A549 (cell line): ENCODE data around the gene MYLK. TPM values are rescaled to one million over a fixed set of nuclear protein-coding genes. Genes with fewer than 3 reads are reported as not detected.

Source experiments
- ATAC-seq, 2 experiments: fragments of 200-7000 bp in 1 of 2; fragments of >200 bp in 1 of 2; cut with Nextera tagmentation in 1 of 2; cut with Tn5 transposase in 1 of 2; 3 replicates each; pipeline versions ENCODE4 v1.8.0 to v1.9.1; 2018 to 2020; ENCODE audit warnings: mild to moderate bottlenecking in 1 of 2, moderate library complexity in 1 of 2
- CTCF ChIA-PET: fragments of 300-600 bp; sonication (Branson Sonifier 250); formaldehyde crosslinking; extraction: SDS; loops from one replicate; lab custom pipeline; 2021; ENCODE audit warnings: antibody characterized with exemption, inconsistent platforms; lab: Yijun Ruan, JAX
- POLR2A ChIA-PET: fragments of 350-600 bp; formaldehyde crosslinking; extraction: SDS; loops from one replicate; lab custom pipeline; 2021; ENCODE audit warnings: antibody characterized with exemption, inconsistent platforms; lab: Yijun Ruan, JAX
- DNase-seq, 2 experiments: peaks; one replicate each; pipeline versions ENCODE4 v3.0.0 to v3.0.0-alpha.2; 2011 to 2016; ENCODE audit warnings: low read depth in 1 of 2, low spot score in 1 of 2
- FAIRE-seq: peaks from 2 replicates; lab custom pipeline; 2011; peaks lifted over from hg19 to GRCh38; lab: Jason Lieb, UNC
- H3K27ac ChIP-seq, 2 experiments: fragments of >200 bp; sonication (Bioruptor Twin); formaldehyde crosslinking; 3 replicates each; pipeline ENCODE4 v1.5.1; 2016 to 2017
- H3K4me1 ChIP-seq: fragments of >200 bp; sonication (Bioruptor Twin); formaldehyde crosslinking; 3 replicates; pipeline ENCODE4 v1.6.1; 2016
- H3K4me2 ChIP-seq: fragments of >200 bp; sonication (Bioruptor Twin); formaldehyde crosslinking; 3 replicates; pipeline ENCODE4 v1.6.1; 2016
- H3K4me3 ChIP-seq: fragments of >200 bp; sonication (Bioruptor Twin); formaldehyde crosslinking; 3 replicates; pipeline ENCODE4 v1.5.1; 2016
- H3K9me3 ChIP-seq: fragments of >200 bp; sonication (Bioruptor Twin); formaldehyde crosslinking; 3 replicates; pipeline ENCODE4 v1.6.1; 2016
- ATOH8 ChIP-seq: fragments of 250-450 bp; sonication (Bioruptor Pico); IDR thresholded peaks from 2 replicates; pipeline ENCODE4 v1.5.0; 2020; ENCODE audit warnings: low read depth, mild to moderate bottlenecking, moderate library complexity
- BCL3 ChIP-seq: fragments of >200 bp; sonication (Bioruptor Twin); formaldehyde crosslinking; IDR thresholded peaks from 3 replicates; pipeline ENCODE4 v1.6.1; 2016
- CBX2 ChIP-seq: fragments of 200-600 bp; sonication (generic); IDR thresholded peaks from 2 replicates; pipeline ENCODE4 v1.6.1; 2016; ENCODE audit warnings: low read depth, mild to moderate bottlenecking, borderline replicate concordance
- CBX8 ChIP-seq: fragments of 200-600 bp; sonication (generic); IDR thresholded peaks from 2 replicates; pipeline ENCODE4 v1.6.1; 2016
- CHD4 ChIP-seq: fragments of 200-600 bp; sonication (generic); IDR thresholded peaks from 2 replicates; pipeline ENCODE4 v1.6.1; 2016; ENCODE audit warnings: antibody characterized with exemption, mild to moderate bottlenecking, borderline replicate concordance
- E2F6 ChIP-seq: IDR thresholded peaks from 2 replicates; pipeline ENCODE4 v1.6.1; 2012; ENCODE audit warnings: low read depth, borderline replicate concordance
- EHMT2 ChIP-seq: fragments of 200-600 bp; sonication (generic); IDR thresholded peaks from 2 replicates; pipeline ENCODE4 v1.6.1; 2016; ENCODE audit warnings: antibody characterized with exemption, low read depth, mild to moderate bottlenecking, moderate library complexity
- ESRRA ChIP-seq: fragments of 150-350 bp; IDR thresholded peaks from 2 replicates; pipeline ENCODE4 v1.6.1; 2014; ENCODE audit warnings: mild to moderate bottlenecking, low read length, borderline replicate concordance
- FOSL2 ChIP-seq, 2 experiments: fragments of 450-650 bp in 1 of 2; fragments of >200 bp in 1 of 2; sonication (Bioruptor Twin) in 1 of 2; formaldehyde crosslinking; IDR thresholded peaks; 2 replicates each; pipeline versions ENCODE4 v1.5.0 to v1.6.1; 2016 to 2020; ENCODE audit warnings: mild to moderate bottlenecking in 1 of 2, moderate library complexity in 1 of 2
- GATA3 ChIP-seq: IDR thresholded peaks from 2 replicates; pipeline ENCODE4 v1.6.1; 2012; ENCODE audit warnings: borderline replicate concordance
- MAFK ChIP-seq: fragments of 450-650 bp; IDR thresholded peaks from 2 replicates; pipeline ENCODE4 v1.6.1; 2014; ENCODE audit not compliant: partially characterized antibody
- MYC ChIP-seq: IDR thresholded peaks from 2 replicates; pipeline ENCODE4 v1.6.1; 2012; ENCODE audit warnings: mild to moderate bottlenecking, inconsistent platforms, low read length, improper control_type of control experiment, borderline replicate concordance
- NPAS2 ChIP-seq: fragments of 250-450 bp; sonication (Bioruptor Pico); IDR thresholded peaks from 2 replicates; pipeline ENCODE4 v1.8.0; 2022; ENCODE audit warnings: mild to moderate bottlenecking, moderate library complexity, borderline replicate concordance
- NR3C1 ChIP-seq: fragments of >200 bp; sonication (Bioruptor Twin); formaldehyde crosslinking; IDR thresholded peaks from 3 replicates; pipeline ENCODE4 v1.6.1; 2017
- RAD21 ChIP-seq, 2 experiments: fragments of >200 bp in 1 of 2; sonication (Bioruptor Twin) in 1 of 2; formaldehyde crosslinking in 1 of 2; IDR thresholded peaks in 1 of 2; conservative IDR thresholded peaks in 1 of 2; 2 replicates in 1 of 2; 3 replicates in 1 of 2; pipeline ENCODE4 v1.6.1; 2012 to 2018; ENCODE audit warnings: inconsistent platforms in 1 of 2
- RARB ChIP-seq: fragments of 250-450 bp; sonication (Bioruptor Pico); IDR thresholded peaks from 2 replicates; pipeline ENCODE4 v1.8.0; 2021; ENCODE audit warnings: mild to moderate bottlenecking, moderate library complexity
- RNF2 ChIP-seq: fragments of 200-600 bp; sonication (generic); IDR thresholded peaks from 2 replicates; pipeline ENCODE4 v1.6.1; 2016; ENCODE audit warnings: low read depth, mild to moderate bottlenecking, antibody characterized with exemption, moderate library complexity, borderline replicate concordance
- ZC3H11A ChIP-seq: fragments of 450-650 bp; IDR thresholded peaks from 2 replicates; pipeline ENCODE4 v1.6.1; 2014; ENCODE audit warnings: antibody characterized with exemption, mild to moderate bottlenecking
- ZFP36 ChIP-seq: fragments of 450-650 bp; IDR thresholded peaks from 2 replicates; pipeline ENCODE4 v1.6.1; 2014; ENCODE audit warnings: borderline replicate concordance; ENCODE audit not compliant: partially characterized antibody
- ZNF302 ChIP-seq: fragments of 250-450 bp; sonication (Bioruptor Pico); IDR thresholded peaks from 2 replicates; pipeline ENCODE4 v1.9.0; 2021; ENCODE audit warnings: inconsistent platforms, mild to moderate bottlenecking, moderate library complexity
- ZSCAN20 ChIP-seq: fragments of 250-450 bp; sonication (Bioruptor Pico); IDR thresholded peaks from 2 replicates; pipeline ENCODE4 v1.8.0; 2022; ENCODE audit warnings: mild to moderate bottlenecking, moderate library complexity
- WGBS: methylation state at CpG from one replicate; pipeline ENCODE4 v1.1.6; 2017; ENCODE audit errors: missing lambda C conversion rate; 5-methylcytosine and 5-hydroxymethylcytosine counted together
- polyA plus RNA-seq, 4 experiments: library from polyadenylated mRNA; depleted of rRNA in 3 of 4; stranded (reverse); fragments of >200 nt; fragmentation: RNase III in 1 of 4; extraction: RNeasy Plus Mini Kit Qiagen cat#74134 plus additional on column Dnase treatment in 1 of 4; gene quantifications; 2 replicates in 3 of 4; 3 replicates in 1 of 4; pipeline ENCODE4 v1.2.3, GENCODE V29; 2011 to 2017
- TF ChIP-seq, protein P1 (sequence below): IDR thresholded peaks from 2 replicates; pipeline ENCODE4 v1.6.1; 2012
- TF ChIP-seq, protein P2 (sequence below): fragments of 250-450 bp; sonication (Bioruptor Pico); IDR thresholded peaks from 2 replicates; pipeline ENCODE4 v1.5.0; 2021; ENCODE audit warnings: mild to moderate bottlenecking, moderate library complexity, borderline replicate concordance

The MYLK gene
- polyA plus RNA-seq, 2 of the 4 experiments (the other 2 are of a cell fraction): 16.9 to 17.4 TPM

DNA sequence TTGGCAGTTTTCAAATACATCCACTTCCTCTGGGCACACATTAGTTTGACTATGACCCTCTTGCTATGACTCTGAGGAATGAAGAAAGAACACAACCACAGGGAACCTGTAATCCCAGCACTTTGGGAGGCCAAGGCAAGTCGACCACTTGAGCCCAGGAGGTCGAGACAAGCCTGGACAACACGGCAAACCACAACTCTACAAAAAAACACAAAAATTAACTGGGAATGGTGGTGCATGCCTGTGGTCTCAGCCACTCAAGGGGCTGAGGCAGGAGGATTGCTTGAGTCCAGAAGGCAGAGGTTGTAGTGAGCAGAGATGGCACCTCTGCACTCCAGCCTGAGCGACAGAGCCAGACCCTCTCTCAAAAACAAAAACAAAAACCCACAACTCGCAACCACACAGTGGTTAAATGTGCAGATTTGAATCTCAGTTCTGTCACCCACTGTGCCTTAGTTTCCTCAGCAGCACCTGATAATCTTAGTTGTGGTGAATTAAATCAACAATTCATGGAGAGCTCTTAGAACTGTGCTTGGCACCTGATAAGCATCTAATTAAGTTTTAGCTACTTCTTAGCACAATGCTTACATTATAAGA is 65.7 kb downstream of the MYLK start:
- TF ChIP-seq MYC: no peak
- TF ChIP-seq CBX8: no peak
- no peak for TF ChIP-seq ESRRA
- TF ChIP-seq FOSL2 (IDR thresholded peaks at IDR 0.05): no peak
- no peak for TF ChIP-seq FOSL2 (CRISPR knock-in tag; IDR thresholded peaks at IDR 0.05)
- no peak for TF ChIP-seq NPAS2 (CRISPR knock-in tag)
- no peak for TF ChIP-seq ZNF302 (CRISPR knock-in tag)
- no peak for TF ChIP-seq ZSCAN20 (CRISPR knock-in tag)
- no peak for TF ChIP-seq ZC3H11A
- TF ChIP-seq EHMT2: no peak
- TF ChIP-seq RAD21 (conservative IDR thresholded peaks at IDR 0.05 in 1 of 2, IDR thresholded peaks at IDR 0.05 in 1 of 2): no peak
- TF ChIP-seq, protein P1, sequence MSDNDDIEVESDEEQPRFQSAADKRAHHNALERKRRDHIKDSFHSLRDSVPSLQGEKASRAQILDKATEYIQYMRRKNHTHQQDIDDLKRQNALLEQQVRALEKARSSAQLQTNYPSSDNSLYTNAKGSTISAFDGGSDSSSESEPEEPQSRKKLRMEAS: no peak
- TF ChIP-seq, protein P2, sequence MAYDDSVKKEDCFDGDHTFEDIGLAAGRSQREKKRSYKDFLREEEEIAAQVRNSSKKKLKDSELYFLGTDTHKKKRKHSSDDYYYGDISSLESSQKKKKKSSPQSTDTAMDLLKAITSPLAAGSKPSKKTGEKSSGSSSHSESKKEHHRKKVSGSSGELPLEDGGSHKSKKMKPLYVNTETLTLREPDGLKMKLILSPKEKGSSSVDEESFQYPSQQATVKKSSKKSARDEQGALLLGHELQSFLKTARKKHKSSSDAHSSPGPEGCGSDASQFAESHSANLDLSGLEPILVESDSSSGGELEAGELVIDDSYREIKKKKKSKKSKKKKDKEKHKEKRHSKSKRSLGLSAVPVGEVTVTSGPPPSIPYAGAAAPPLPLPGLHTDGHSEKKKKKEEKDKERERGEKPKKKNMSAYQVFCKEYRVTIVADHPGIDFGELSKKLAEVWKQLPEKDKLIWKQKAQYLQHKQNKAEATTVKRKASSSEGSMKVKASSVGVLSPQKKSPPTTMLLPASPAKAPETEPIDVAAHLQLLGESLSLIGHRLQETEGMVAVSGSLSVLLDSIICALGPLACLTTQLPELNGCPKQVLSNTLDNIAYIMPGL: no peak
- no peak for TF ChIP-seq RARB (CRISPR knock-in tag)
- TF ChIP-seq CBX2: no peak
- no peak for TF ChIP-seq BCL3
- no peak for TF ChIP-seq GATA3
- TF ChIP-seq ATOH8 (CRISPR knock-in tag): no peak
- no peak for TF ChIP-seq MAFK
- TF ChIP-seq E2F6: no peak
- no peak for TF ChIP-seq ZFP36
- Histone ChIP-seq H3K4me1 (0 out of 3 replicates have a peak, but pooled peaks cover 3% of the 10 kb centered on the region), H3K4me2 (no peak overlapping the region), H3K27ac (no peak overlapping the region), H3K4me3 (no peak overlapping the region), H3K9me3 (peaks cover 11% of the 10 kb centered on the region; the same call in 2 of the 3 replicates)
- POLR2A ChIA-PET: no interaction called here
- ATAC-seq (no peak), DNase-seq (no peak), FAIRE-seq (no peak)
- CTCF ChIA-PET: interaction anchor here (1.0 to 2.4 kb wide), 4 partner anchors 14 to 195 kb away, joined by 3 to 7 read pairs (median 4); no protein-coding TSS in a partner anchor
- 77% methylated on average over 5 of the region's 5 CpGs for WGBS

- FAIRE-seq (no peak), ATAC-seq (no peak), DNase-seq (no peak)
- CTCF ChIA-PET: interaction anchor here (1.0 kb wide), 1 partner anchor 194 kb away, joined by 3 read pairs; no protein-coding TSS in a partner anchor
- Histone ChIP-seq H3K9me3 (peaks cover 6% of the 10 kb centered on the region; the same call in 2 of the 3 replicates), H3K4me2 (no peak overlapping the region), H3K4me3 (no peak overlapping the region), H3K27ac (no peak overlapping the region), H3K4me1 (0 out of 3 replicates have a peak, but pooled peaks cover 3% of the 10 kb centered on the region)
- TF ChIP-seq CHD4 (no peak), RNF2 (no peak), NR3C1 (no peak)
- POLR2A ChIA-PET: no interaction called here
- WGBS: 96% methylated on average over 4 of the region's 4 CpGs
Observed at GRCh38 chr3:123817413-123817812, 66.7 kb downstream of the MYLK start.
